GM21381 (cell line): ENCODE data around the gene PLD1.
A peak's percentile ranks its signal among the peaks of the same experiment; 100 is the strongest.
"Not testable (repeated sequence)": the region's sequence is repeated elsewhere in the genome, so short reads cannot be mapped to it uniquely, and the experiment has no call there.

Source experiments
- ATAC-seq: cut with Tn5 transposase; IDR thresholded peaks from one replicate; pipeline ENCODE4 v1.9.1; 2021; ENCODE audit warnings: mild to moderate bottlenecking, moderate library complexity; ENCODE audit not compliant: unreplicated experiment

The PLD1 gene, protein sequence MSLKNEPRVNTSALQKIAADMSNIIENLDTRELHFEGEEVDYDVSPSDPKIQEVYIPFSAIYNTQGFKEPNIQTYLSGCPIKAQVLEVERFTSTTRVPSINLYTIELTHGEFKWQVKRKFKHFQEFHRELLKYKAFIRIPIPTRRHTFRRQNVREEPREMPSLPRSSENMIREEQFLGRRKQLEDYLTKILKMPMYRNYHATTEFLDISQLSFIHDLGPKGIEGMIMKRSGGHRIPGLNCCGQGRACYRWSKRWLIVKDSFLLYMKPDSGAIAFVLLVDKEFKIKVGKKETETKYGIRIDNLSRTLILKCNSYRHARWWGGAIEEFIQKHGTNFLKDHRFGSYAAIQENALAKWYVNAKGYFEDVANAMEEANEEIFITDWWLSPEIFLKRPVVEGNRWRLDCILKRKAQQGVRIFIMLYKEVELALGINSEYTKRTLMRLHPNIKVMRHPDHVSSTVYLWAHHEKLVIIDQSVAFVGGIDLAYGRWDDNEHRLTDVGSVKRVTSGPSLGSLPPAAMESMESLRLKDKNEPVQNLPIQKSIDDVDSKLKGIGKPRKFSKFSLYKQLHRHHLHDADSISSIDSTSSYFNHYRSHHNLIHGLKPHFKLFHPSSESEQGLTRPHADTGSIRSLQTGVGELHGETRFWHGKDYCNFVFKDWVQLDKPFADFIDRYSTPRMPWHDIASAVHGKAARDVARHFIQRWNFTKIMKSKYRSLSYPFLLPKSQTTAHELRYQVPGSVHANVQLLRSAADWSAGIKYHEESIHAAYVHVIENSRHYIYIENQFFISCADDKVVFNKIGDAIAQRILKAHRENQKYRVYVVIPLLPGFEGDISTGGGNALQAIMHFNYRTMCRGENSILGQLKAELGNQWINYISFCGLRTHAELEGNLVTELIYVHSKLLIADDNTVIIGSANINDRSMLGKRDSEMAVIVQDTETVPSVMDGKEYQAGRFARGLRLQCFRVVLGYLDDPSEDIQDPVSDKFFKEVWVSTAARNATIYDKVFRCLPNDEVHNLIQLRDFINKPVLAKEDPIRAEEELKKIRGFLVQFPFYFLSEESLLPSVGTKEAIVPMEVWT

DNA sequence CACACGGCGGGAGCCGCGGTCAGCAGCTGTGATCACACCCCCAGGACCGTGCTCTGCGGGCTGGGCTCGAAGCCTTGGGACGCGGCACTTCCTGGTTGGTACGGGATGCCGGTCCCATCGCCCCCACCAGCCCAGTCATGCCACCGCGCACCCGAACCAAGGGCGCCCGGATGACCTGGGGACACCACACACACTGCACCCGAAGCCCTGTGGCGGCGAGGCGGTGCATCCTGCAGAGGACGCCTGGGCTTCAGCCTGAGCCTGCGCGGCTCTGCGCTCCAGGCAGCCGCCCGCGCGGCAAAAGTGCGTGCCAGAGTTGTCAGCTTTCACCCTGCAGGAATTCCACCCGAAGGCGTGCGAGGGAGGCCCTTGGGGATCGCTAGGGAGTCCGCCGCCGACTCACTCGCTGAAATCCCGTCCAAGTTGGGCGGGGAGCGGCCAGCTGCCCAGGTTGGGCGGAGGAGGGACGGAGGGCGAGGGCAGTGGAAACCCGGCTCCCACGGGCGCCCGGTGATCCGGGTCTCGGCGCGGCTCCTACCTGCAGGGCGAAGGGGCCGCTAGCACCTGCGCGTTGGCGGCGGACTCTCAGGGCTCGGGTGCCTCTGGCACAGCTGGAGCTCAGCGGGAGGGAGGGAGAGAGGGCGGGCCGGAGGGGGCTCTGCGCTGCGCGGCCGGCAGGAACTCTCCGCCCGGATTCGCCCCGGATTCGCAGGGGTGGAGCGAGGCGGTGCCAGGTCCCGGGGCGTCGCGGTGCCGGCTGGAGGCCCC is at the start of gene PLD1:
PLD1 (minus strand) TSS at position 623 of the 768 bp plus-strand sequence. CDS start 72,432 bp downstream, outside the sequence.
- ATAC-seq: peak; percentile 65

DNA sequence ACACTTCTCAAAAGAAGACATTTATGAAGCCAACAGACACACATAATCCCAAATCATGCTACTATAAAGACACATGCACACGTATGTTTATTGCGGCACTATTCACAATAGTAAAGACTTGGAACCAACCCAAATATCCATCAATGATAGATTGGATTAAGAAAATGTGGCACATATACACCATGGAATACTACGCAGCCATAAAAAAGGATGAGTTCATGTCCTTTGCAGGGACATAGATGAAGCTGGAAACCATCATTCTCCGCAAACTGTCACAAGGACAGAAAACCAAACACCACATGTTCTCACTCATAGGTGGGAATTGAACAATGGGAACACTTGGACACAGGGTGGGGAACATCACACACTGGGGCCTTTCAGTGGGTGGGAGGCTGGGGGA is 48.5 kb upstream of the PLD1 start:
- ATAC-seq: not testable (repeated sequence)

DNA sequence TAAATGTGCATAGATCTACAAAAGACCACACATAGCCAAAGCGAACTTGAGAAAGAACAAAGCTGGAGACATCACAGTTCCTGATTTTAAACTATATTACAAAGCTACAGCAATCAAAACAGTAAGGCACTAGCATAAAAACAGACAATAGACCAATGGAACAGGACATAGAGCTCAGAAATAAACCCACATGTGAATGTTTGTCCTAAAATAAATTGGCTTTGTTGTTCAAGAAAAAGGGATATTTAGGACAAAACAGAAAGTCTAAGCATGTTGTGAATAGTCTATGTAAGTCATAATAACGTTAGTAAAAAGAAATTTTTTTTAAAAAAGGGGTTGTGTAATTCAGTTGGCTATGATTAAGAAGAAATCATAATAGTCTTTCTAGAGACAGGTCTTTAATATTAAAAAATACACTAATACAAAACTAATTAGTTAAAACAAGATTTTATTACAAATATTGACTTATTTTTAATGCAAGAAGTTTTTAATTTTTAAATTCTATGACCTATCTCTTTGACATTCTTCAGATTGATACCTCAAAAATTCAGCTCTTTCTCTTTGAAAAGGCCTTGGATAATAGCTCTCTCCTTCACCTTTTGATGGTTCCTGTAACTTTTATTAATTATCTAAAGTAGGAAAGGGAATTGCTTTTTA is 44.5 kb upstream of the PLD1 start:
- ATAC-seq: no peak

DNA sequence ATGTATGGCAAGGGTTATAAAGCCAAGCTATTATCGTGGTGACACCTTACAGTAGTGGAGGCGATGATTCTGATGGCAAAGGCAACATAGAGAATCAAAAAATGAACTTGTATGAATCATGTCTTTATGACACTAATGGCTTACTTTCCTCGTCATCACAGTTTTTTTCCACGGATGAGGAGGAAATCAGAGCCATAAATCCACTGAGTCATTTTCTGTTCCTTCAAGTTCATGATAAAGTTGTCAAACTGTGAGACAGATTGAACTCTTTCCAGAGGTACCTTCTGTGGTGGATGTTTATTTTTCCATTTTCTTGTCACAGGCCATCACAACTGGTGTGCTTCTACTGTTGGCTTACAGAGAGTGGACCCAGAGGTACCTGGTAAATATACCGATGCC is 41.4 kb upstream of the PLD1 start:
- ATAC-seq: no peak

DNA sequence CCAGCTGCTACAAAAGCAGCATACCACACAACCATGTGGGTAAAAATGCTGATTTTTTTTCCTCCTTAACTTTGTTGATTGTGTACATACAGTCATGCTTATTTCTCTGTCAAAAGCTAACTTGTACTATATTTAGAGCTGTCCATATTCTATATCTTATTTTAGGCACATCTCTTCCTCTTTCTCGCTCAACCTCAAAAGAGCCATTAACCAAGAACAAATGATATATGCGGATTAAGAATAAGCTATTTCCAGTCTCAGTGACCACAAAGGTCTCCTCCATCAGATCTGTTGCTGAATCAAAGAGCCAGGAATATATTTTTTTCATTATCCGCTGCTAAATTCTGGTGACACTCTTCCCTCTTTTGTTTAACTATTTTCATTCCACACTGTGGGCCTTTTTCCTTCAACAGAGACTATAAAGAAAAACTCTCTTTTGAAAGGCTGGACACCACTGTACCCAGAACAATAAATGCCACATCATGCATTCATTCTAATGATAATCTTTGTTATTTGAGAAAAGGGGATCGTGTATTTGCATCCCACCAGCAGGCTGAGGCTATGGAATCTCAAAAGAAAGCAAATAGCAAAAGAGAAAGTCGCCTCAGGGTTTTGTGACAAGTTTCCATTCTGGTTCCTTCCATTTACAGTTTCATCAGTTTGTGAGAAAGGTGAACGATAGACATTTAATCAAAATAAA is 40.8 kb upstream of the PLD1 start:
- no peak for ATAC-seq

DNA sequence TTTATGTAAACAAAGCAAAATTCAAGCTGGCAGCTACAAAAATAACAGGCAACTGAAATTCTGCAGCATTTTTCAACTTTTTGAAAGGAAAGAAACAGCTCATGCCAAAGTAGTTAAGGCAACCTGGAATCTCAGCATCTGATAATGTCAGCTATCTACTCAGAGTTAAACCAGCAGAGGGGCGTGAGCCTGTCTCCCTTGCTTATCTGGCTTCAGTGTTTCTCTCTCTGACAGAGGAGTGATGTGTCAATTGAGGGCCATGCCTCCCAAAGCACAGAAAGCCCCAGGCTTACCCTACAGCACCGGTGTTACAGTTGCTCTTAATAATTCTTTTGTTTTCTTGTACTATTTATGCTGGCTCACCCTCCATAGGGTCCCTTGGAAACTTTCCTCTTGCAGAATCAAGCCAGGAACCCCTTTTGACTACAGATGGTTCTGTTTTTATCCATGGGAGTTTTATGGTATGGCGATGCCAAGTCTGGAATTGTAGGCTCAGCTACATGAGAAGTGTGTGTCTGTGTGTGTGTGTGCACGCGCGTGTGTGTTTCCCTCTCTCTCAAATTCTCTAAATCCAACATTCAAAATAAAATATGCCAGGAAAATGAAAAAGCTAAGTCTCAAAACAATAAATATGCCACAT is 40.2 kb upstream of the PLD1 start:
- ATAC-seq: no peak

DNA sequence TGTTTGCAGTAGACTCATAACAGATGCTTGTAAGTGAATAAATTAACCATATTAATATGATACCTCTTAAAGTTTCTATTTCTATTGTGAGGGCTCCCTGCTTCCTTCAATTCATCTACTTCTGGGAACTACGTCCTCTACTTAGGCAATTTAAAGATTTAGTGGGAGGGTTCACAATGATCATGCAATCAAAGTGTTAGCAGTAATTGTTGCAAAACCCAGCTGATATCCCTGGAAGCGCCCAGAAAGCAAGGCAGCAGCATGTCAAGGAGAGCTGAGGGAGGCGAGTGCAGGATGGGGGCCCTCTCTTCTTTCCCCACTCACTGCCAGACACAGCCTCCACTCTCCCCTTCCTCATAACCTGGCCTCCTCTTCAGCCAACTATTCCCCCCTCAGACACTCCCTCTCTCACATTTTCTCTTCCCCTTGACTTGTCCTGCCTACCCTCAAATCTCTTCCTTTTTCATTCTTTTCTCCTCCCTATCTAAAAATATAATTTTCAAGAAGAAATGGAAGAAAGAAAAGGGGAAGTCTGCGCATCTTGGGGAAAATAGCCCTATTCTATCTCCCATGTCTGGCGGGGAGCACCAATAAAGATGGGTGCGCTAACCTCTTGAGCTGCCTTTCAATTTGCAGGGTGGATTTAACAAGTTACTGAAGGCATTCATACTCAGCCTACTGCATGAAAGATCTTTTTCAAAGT is 39.5 kb upstream of the PLD1 start:
- no peak for ATAC-seq

DNA sequence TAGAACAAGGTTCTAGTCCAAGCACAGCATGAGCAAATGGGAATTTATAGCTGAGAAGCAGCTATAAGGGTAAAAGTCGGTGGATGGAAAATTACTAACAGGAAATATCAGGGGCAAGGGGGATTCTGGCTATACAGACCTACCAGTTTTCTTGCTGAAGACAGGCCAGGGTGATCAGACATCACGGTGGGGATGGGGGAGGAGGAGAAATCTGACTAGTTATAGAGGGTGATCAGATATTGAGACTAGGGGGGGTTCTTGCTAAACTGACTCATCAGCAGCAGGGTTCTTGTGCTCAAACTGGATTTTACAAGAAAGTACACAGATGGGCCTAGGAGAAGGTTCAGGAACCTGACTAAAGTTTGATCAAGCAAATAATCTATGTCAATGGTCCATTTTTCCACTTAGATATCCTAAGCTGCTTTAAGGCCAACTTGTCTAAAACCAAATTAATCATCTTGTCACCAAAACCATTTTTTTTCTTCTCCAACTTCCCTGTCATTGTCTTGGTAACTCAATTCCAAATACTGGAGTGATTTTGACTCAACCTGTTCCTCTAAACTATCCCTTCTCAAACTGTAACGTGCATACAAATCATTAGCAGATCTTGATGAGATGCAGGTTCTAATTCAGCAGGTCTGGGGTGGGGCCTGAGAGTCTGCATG is 37.4 kb upstream of the PLD1 start:
- no peak for ATAC-seq

DNA sequence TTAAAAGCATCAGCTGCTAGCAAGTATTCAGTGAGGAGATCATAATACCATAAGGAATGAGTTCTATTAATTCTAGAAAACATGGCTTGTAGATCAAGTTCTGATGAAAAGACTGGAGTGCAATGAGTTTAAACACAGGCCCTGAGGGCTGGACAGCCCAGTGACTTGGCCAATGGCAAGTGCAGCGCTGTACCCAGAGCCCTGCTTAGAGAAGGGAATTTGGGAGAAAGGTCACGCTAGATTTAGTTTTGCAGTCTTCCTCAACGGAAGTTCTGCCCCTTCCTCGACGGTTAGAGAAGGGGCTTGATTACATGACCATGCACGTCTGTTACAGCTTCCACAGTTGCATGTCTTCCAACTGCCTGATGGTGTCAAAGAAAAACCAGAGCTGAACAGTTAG is 36.9 kb upstream of the PLD1 start:
- no peak for ATAC-seq

DNA sequence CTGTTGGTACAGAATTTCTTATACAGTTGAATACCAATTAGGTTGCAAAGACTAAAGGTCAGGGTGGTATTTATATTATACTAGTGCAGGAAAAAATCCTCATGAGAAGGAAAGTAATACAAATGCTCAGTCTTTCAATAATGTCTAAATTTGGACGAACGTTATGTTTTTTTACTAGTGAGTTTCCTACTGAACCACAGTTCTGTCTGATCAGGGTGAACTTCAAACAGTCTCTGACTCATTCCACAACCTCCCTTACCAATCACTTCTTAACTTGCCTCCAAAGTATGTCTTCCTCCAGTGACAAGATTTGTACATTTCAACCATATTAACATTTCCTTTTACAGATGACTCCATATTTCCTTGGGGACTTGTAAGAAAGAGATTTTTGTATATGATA is 36.3 kb upstream of the PLD1 start:
- peak; percentile 98 for ATAC-seq

DNA sequence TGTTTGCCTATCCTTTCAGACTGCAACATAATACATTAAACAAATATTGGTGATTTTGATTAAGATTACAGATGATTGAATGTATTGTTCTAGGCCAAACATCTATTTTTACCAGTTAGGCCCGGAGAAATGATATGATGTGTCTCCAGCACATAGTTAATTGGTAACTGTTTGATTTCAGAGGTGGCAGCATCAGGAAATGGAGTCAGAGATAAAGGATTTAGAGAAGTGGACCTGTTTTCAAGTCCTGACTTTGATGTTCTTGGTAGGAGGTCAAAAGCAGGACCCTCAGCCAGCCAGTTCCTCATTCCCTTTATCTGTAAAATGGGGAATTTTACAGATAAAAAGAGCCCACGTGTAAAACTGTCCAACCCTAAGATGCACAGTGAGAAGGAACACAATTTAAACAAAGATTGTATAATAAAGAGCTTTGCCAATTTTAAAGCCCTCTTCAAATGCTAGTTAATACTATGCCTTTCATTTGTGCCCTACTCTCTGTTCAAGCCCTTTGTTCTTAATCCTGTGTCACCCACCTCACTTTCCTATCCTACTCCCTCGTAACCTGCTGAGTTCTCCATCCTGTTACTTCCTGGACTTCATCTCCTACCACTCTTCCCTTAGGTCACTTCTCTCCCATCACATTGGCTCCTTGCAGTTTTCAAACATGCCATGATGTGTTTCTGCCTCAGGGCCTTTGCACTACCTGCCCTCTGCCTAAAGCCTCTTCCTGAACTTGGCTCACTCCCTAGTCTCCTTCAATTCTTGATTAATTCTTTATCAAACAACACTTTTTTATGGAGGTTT is 35.4 kb upstream of the PLD1 start:
- ATAC-seq: no peak

DNA sequence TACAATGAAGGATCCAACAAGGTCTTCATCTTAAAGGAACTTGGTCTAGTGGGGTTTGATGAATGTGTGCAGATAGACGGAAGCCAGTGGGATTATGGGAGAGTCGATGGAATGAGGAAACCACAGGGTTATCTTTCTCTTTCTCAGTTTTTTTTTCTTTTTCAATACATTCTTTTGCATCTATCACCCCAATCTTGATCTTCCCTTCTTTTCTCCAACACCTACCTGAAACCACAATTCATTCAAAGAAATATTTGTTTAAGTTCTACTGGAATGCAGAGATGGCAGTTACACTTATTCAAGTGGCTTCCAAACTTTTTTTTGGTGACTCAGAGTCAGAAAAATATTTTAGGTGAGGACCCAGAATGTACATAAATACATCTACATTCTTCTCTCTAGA is 34.6 kb upstream of the PLD1 start:
- no peak for ATAC-seq

DNA sequence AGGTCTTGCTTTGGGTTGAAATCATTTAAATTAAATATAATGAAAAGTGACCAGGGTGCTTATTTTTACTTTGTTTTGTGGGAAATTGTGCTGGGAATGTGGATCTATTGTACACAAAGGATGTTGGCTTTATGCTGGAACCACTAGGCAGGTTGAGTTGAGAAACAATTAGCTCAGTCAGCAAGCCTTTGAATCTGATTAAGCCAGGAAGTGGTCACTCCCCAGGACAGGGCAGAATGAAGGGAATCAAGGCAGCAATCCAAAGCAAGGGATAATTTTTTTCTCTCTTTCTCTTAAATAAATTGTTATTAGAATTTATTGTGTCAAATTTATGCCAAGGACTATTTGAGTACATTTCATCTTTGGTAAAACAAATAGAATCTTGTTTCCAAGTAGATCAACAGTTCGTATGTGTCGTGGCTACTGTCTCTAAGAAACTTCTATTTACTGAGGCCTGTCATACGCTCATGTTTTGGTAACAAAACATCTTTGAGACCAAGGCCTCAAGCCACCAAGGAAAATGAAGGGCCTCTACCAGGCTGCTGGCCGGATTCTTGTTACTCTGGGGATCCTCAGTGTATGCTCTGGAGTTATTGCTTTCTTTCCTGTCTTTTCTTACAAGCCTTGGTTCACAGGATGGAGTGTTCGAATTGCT is 32.7 kb upstream of the PLD1 start, which contains the start of gene TMEM212:
TMEM212 (plus strand) TSS at position 486 of the 655 bp plus-strand sequence; CDS start at position 521, 35 bp downstream.
- ATAC-seq: no peak

DNA sequence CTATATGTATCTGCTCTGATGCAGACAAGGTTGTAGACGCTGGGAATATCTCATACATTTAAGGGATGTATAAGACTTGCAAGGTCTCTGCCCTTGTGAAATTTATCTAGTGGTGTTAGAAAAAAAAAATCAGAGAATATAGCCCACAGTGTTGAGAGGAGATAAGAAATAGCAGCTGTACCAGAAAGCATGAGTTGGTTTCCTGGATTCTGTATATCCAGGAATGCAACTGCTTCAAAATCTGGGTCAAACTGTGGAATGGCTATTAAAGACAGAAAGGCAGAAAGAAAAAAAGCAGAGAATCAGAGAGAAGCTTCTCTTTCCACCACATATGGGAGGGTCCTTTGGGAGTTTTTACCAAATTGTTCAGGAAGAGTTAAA is 31.3 kb upstream of the PLD1 start:
- ATAC-seq: no peak

DNA sequence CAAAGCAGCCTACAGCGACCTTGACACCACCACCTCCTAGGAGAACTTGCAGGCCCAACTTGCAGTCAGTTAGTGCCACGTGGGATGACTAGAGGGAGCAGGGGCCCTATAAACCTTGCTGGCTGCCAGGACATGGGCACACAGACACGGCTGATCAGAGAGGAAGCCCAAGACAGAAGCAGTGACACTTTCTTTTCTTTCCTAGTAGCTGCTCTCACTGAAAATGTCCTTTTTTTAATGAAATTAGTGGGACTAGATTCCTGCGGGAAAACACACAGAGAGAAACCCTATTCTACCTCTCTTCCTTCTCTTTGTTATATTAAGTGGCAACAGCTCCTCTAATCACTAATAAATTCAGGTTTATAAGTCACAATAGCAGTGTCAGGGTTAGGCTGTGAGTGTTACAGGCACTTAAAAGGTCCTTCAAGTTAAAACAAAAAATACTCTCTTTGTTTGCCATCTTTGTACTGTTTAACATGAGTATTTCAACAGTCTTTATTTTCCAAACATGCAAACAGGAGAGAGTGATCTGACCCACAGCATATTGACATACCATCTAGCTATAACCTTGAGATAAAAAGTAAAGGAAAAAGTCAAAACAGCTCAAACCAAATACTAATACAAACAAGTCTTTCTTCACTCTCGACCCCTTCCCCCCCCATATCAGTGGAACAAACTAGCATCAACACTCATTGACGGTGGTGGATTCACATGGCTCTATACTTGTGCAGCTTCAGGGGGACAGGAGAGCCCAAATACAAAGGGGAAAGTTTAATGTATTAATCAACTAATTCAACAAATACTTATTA is 30.7 kb upstream of the PLD1 start:
- no peak for ATAC-seq

DNA sequence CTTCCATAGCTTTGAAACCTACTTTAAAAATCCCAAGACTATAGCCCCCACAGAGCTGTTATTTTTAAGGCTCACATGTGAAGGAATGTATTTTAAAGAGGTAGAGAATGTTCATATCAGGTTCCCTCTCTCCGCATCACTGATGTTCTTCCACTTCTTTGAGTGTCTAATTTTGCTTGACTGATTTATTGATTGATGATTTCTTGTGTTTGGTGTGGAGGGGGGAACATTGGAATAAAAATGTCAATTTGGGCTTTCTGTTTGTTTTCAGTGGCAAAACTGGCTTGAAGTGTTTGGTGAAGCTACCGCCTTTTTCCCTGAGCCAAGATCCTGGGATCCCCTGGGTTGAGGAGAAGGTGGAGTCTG is 30.1 kb upstream of the PLD1 start:
- ATAC-seq: no peak
